Measurements from ENCODE around the gene CFAP77.

The CFAP77 gene

DNA sequence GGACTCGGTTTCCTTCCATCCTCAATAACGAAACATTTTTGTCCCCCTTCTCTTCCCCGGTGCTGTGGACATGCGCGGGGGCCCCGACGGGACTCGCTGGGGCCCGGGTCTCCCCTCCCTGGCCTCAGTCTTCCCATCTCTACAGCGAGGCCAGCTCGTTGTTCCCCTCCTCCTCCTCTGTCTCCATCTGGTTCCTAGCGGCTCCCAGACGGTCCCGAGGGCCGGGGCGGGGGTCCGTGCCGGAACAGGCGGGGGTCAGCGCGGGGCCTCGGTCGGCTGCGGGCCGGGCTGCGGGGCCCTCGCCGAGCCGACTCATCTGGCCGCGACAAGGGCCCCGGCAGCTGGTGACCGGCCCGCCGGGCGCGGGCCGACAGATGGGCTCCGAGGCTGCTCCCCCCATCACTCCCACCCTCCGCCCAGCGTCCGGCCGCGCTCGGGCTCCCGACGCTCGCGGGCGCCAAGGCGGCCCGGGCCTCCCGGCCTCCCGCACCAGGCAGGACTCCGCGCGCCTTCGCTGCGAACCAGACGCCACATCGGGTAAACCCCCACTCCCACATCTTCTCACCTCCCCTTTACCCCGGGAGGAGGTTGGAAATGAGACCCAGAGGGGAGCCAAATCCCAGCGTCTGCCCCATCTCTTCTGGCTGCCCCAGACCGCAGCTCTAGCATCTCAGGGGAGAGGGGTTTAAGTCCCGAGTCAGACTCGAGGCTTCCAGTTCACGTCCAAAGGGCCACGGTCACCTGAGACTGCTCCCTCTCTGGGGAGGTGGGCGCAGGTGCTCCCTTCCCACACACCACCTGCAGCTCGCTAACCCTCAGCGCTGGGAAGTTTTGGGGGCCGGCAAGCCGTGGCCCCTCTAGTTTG lies 180.5 kb downstream of the CFAP77 start:
- DNase-seq (ENCODE audit: extremely low read depth in 1 of 2, low read depth in 1 of 2): no peak

GRCh38 chr9:132591244-132591643 lies 181.2 kb downstream of the CFAP77 start:
- DNase-seq (ENCODE audit: extremely low read depth in 1 of 2, low read depth in 1 of 2): no peak

GRCh38 chr9:132591751-132592314 lies 181.8 kb downstream of the CFAP77 start:
- DNase-seq (ENCODE audit: extremely low read depth in 1 of 2, low read depth in 1 of 2): no peak

- no peak for DNase-seq (ENCODE audit: extremely low read depth in 1 of 2, low read depth in 1 of 2)
Measured at GRCh38 chr9:132592451-132592850, 182.4 kb downstream of the CFAP77 start.

DNA sequence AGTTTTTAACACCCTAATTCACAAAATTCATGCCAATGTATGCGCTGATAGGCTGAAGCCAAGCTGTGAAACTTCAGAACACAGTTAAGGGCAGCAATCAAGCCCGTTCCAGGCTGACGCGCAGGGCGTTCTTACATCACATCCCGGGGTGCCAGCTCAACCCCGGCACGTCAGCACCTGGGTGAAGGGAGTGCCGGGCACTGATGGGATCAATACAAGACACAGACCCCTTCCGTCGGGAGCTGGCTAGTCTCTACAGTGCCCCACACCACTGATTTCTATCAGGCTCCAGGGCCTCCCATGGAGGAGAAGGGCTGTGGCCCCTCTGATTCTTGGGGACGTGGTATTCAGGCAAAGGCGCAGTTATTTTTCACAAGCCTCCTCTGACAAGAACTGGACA lies 184.4 kb downstream of the CFAP77 start:
- no peak for DNase-seq (ENCODE audit: extremely low read depth in 1 of 2, low read depth in 1 of 2)

- DNase-seq (ENCODE audit: extremely low read depth in 1 of 2, low read depth in 1 of 2): no peak
Measured at GRCh38 chr9:132595319-132595718, 185.3 kb downstream of the CFAP77 start.

GRCh38 chr9:132596200-132596599 lies 186.2 kb downstream of the CFAP77 start:
- no peak for DNase-seq (ENCODE audit: extremely low read depth in 1 of 2, low read depth in 1 of 2)

GRCh38 chr9:132597073-132597775 lies 187.2 kb downstream of the CFAP77 start:
- no peak for DNase-seq (ENCODE audit: extremely low read depth in 1 of 2, low read depth in 1 of 2)

GRCh38 chr9:132600326-132600984 lies 190.4 kb downstream of the CFAP77 start:
- no peak for DNase-seq (ENCODE audit: extremely low read depth in 1 of 2, low read depth in 1 of 2)

- DNase-seq (ENCODE audit: extremely low read depth in 1 of 2, low read depth in 1 of 2): no peak
Measured at GRCh38 chr9:132602207-132602606, 192.2 kb downstream of the CFAP77 start.

- no peak for DNase-seq (ENCODE audit: extremely low read depth in 1 of 2, low read depth in 1 of 2)
Measured at GRCh38 chr9:132605387-132605786, 195.4 kb downstream of the CFAP77 start.

DNA sequence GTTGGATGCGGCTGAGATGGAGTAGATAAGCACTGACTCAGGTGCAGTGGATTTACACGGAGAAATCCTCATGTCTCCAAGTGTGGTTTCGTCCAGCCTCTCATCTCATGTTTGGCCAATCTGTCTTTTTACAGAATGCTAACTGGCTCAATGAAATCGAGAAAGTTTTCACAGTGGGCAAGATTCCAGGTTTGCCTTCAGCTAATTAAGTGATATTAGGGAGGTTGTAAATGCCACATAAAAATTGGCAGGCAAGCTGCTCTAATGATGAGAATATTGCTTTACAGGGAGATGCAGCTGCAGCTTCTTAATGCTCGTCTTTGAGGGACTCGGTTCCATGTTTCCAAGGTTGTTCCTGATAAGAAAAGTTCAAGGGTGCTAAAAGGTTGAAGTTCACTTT lies 196.1 kb downstream of the CFAP77 start:
- DNase-seq (ENCODE audit: extremely low read depth in 1 of 2, low read depth in 1 of 2): no peak

DNA sequence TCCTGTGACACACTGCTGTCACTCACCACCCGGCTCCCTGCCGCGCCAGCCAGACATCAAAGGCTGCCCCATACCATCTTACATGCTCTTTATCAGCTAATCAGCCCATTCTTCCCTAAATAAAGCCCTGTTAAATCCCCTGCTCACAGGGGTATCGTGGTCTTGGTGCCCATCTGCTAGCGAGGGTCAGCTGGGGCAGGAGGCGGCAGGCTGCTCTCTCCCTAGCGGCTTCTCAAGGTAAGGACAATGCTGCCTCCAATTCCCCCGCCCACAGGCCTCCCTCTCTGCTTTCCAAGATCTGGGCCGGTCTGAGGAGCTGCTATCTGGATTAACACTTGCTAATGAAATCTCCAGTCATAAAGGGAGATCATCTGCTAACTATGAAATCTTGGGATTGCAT lies 199.2 kb downstream of the CFAP77 start:
- DNase-seq (ENCODE audit: extremely low read depth in 1 of 2, low read depth in 1 of 2): no peak

DNA sequence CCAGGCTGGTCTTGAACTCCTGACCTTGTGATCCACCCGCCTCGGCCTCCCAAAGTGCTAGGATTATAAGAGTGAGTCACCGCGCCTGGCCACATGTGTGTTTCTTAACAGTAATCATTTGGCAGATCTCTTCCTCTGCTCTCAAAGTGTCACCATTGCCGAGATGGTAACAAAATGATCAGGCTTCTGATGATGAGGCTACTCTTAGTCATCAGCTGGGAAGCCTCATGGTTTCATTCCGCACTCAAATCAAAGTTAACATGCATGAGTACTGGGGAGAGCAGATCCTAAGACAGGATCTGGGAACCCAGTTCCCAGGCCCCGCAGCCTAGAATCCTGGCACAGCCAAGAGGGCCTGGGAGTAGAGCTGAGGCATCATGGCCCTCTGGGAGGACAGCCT lies 199.8 kb downstream of the CFAP77 start:
- no peak for DNase-seq (ENCODE audit: extremely low read depth in 1 of 2, low read depth in 1 of 2)

- DNase-seq (ENCODE audit: extremely low read depth in 1 of 2, low read depth in 1 of 2): no peak
Measured at GRCh38 chr9:132610661-132611060, 200.7 kb downstream of the CFAP77 start.

DNA sequence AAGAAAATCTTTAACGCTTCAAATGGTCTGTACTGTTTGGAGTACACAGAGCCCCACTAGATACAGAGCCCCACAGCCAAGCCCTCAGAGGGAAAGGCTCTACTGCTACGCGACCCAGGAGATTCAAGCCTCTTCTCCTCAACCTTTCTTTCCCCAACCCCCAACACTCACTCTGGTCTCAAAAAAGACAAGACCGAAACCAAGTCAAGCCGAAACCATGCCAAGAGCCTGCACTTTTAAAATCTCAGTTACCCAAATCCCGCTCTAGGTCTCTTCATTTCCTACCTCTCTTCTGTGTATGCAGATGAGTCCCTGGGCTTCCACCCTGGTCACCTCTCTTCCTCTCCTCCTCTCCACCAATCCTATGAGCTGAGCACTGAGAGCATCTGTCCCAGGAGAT lies 204.3 kb downstream of the CFAP77 start:
- DNase-seq (ENCODE audit: extremely low read depth in 1 of 2, low read depth in 1 of 2): no peak

DNA sequence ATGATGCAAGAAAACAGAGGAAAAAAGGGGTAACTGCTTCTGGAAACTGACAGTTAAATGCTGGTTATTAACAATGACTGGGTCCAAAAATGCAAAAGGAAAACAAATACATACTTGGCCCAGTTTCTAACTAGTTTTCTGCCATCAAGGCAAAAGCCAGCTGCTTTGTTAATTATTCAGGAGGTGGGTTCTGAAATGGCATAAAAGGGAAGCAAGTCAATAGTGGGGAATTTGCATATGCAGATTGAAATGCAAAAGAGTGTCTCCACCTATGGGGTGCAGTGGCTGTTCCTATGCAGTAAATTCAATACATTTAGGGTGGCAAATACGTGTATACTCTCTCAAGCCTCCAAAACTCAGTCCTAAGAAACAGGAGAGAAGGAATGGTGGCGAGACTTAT lies 205.8 kb downstream of the CFAP77 start:
- DNase-seq (ENCODE audit: extremely low read depth in 1 of 2, low read depth in 1 of 2): no peak

DNA sequence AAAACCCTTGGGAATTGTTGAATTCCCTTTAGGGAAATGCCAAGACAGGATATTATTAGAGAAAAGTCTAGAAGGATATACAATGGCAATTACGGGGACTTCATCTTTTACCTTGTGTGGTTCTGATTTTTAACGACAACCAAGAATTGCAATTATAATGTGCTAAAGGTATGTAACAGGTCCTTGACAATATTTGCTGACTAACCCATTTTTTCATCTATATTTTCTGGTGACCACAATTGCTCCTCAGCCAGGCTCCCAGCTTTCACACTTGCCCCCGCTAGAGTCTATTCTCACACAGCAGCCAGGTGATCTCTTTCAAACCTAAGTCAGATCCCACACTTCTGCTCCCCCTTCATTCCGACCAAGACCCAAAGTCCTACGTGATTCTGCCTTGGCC lies 206.7 kb downstream of the CFAP77 start:
- no peak for DNase-seq (ENCODE audit: extremely low read depth in 1 of 2, low read depth in 1 of 2)

DNA sequence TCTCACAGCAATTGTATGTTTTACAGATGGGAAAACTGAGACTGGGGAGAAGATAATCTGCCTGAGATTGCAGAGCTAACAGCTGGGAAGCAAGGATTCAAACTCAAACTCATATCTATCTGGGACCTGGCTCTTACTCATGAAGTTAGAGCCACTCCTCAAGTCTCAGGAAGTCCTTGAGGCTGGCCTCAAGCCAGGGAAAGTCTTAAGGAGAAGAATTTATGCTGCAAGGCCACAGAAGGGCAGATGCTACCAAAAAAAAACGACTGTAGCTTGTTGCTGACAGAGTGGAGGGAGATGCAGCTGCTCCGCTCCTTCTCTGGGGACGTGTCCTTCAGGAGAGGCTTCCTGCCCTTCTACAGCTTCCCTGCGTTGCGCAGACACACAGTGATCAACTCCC lies 212.1 kb downstream of the CFAP77 start:
- DNase-seq (ENCODE audit: extremely low read depth in 1 of 2, low read depth in 1 of 2): no peak

Data from activated CD8-positive, alpha-beta memory T cell treated with anti-CD3 and anti-CD28 coated beads for 1 hour (primary cell).